Mesodermal cell (in vitro differentiated cells): ENCODE data around the gene NXPH4.

Source experiments
- H3K27ac ChIP-seq: 2 replicates; pipeline ENCODE4 v1.7.0; 2013; ENCODE audit warnings: mild to moderate bottlenecking, low read depth, low read length, moderate library complexity; ENCODE audit not compliant: severe bottlenecking
- H3K36me3 ChIP-seq: 2 replicates; pipeline ENCODE4 v1.7.1; 2013; ENCODE audit warnings: mild to moderate bottlenecking, low read length, moderate library complexity; ENCODE audit not compliant: control insufficient read depth, insufficient read depth
- H3K4me1 ChIP-seq: one replicate; pipeline ENCODE4 v1.7.1; 2013; ENCODE audit warnings: mild to moderate bottlenecking, low read length; ENCODE audit not compliant: insufficient read depth, control insufficient read depth, poor library complexity, severe bottlenecking
- H3K4me3 ChIP-seq: 2 replicates; pipeline ENCODE4 v1.7.0; 2013; ENCODE audit warnings: low read length, control low read depth, mild to moderate bottlenecking; ENCODE audit not compliant: insufficient read depth, poor library complexity, severe bottlenecking; ENCODE audit errors: extremely low read depth
- H3K9me3 ChIP-seq: 2 replicates; pipeline ENCODE4 v1.7.1; 2013; ENCODE audit warnings: mild to moderate bottlenecking, low read length, moderate library complexity; ENCODE audit not compliant: control insufficient read depth
- WGBS, 2 experiments: methylation state at CpG; one replicate each; pipeline ENCODE4 v1.1.5; 2013; ENCODE audit warnings: missing lambda C conversion rate in 2 of 2; ENCODE audit not compliant: insufficient coverage in 2 of 2; 5-methylcytosine and 5-hydroxymethylcytosine counted together

NXPH4 gene

GRCh38 chr12:57175428-57176138 lies 41.0 kb upstream of the NXPH4 start:
- Histone ChIP-seq H3K9me3 (no peaks in the 10 kb centered on the region), H3K4me3 (no peak overlapping the region), H3K4me1 (no peaks in the 10 kb centered on the region), H3K27ac (no peak overlapping the region), H3K36me3 (peaks cover 90% of the 10 kb centered on the region)
- WGBS, 2 experiments: 77 to 80% methylated on average over 24 to 27 of the region's 29 CpGs

DNA sequence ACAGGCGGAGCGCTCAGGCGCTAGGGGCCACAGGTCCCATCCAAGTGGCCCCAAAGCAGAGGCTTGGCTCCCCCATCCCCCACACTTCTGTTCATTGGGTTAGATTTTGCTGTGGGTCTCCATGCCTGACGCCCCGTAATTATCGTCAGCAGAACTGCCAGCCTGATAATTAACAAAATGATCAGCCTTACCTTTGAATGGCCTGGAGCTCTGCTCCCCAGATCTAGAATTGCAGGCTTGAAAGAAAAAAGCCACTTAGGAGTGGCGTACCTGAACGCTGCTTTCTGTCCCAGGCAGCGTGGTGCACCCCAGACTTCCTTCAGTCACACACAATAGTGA lies 40.5 kb upstream of the NXPH4 start:
- 92 to 96% methylated on average over 9 of the region's 9 CpGs for WGBS, 2 experiments
- Histone ChIP-seq H3K4me3 (no peak overlapping the region), H3K36me3 (peaks cover 90% of the 10 kb centered on the region), H3K4me1 (no peaks in the 10 kb centered on the region), H3K27ac (no peak overlapping the region), H3K9me3 (no peaks in the 10 kb centered on the region)

DNA sequence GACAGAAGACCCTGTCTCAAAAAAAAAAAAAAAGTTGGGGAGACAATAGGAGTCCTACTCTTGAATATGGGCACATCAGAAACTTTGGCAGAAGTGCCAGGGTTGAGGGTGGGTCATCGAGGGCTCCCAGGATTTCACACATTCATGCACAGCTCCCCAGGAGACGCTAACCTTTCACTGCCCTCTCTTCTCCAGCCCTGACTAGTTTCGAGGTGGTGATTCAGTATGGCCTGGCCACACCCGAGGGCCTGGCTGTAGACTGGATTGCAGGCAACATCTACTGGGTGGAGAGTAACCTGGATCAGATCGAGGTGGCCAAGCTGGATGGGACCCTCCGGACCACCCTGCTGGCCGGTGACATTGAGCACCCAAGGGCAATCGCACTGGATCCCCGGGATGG lies 39.7 kb upstream of the NXPH4 start:
- no peaks in the 10 kb centered on the region for H3K4me1 ChIP-seq
- H3K36me3 ChIP-seq: peaks cover 92% of the 10 kb centered on the region
- no peak overlapping the region for H3K27ac ChIP-seq
- 95% methylated on average over 8 to 9 of the region's 9 CpGs for WGBS, 2 experiments
- no peak overlapping the region for H3K4me3 ChIP-seq
- no peaks in the 10 kb centered on the region for H3K9me3 ChIP-seq

DNA sequence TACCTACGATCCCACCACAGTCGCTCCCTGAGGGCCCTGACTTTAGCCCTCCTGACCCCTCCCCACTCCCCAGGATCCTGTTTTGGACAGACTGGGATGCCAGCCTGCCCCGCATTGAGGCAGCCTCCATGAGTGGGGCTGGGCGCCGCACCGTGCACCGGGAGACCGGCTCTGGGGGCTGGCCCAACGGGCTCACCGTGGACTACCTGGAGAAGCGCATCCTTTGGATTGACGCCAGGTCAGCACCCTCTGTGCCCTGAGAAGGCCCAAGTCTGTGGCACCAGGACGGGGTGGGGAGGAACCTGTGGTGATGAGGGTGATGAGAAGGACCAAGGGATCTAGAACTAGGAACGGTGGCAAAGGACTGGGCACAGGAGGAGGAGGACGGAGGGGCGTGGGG lies 39.2 kb upstream of the NXPH4 start:
- H3K4me3 ChIP-seq: no peak overlapping the region
- no peak overlapping the region for H3K27ac ChIP-seq
- H3K9me3 ChIP-seq: no peaks in the 10 kb centered on the region
- peaks cover 96% of the 10 kb centered on the region for H3K36me3 ChIP-seq
- WGBS, 2 experiments: 95% methylated on average over 12 to 15 of the region's 16 CpGs
- H3K4me1 ChIP-seq: no peaks in the 10 kb centered on the region

DNA sequence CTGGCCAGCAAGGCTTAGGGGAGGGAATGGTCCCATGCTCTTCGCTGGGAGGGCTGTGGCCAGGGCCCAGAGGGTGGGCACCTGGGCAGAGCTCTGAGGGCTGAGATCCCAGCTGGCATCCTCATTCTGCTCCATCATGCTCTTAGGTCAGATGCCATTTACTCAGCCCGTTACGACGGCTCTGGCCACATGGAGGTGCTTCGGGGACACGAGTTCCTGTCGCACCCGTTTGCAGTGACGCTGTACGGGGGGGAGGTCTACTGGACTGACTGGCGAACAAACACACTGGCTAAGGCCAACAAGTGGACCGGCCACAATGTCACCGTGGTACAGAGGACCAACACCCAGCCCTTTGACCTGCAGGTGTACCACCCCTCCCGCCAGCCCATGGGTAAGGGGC lies 38.4 kb upstream of the NXPH4 start:
- 97 to 98% methylated on average over 12 to 14 of the region's 14 CpGs for WGBS, 2 experiments
- Histone ChIP-seq H3K4me3 (no peak overlapping the region), H3K36me3 (peaks cover 91% of the 10 kb centered on the region), H3K27ac (no peak overlapping the region), H3K9me3 (no peaks in the 10 kb centered on the region), H3K4me1 (no peaks in the 10 kb centered on the region)

GRCh38 chr12:57179331-57180086 lies 37.1 kb upstream of the NXPH4 start:
- Histone ChIP-seq H3K4me3 (no peak overlapping the region), H3K36me3 (peaks cover 91% of the 10 kb centered on the region), H3K27ac (no peak overlapping the region), H3K9me3 (no peaks in the 10 kb centered on the region), H3K4me1 (no peaks in the 10 kb centered on the region)
- 95 to 96% methylated on average over 21 to 27 of the region's 27 CpGs for WGBS, 2 experiments

- Histone ChIP-seq H3K9me3 (no peaks in the 10 kb centered on the region), H3K4me3 (no peak overlapping the region), H3K36me3 (peaks cover 93% of the 10 kb centered on the region), H3K27ac (no peak overlapping the region), H3K4me1 (no peaks in the 10 kb centered on the region)
- WGBS, 2 experiments: 95 to 97% methylated on average over 15 to 20 of the region's 20 CpGs
Measured at GRCh38 chr12:57180321-57180989, 36.1 kb upstream of the NXPH4 start.

DNA sequence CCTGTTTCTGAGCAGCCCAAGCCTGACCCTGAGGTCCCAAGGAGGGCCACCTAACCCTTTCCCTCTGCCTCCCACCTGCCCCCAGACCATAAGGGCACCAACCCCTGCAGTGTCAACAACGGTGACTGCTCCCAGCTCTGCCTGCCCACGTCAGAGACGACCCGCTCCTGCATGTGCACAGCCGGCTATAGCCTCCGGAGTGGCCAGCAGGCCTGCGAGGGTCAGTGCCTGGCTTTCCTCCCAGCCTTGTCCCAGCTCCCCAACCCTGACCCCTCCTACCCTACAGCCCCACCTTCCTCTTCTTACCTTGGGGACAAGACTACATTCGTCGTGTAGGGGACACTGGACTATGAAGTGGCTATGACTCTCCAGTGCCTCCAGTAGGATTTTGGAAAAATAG lies 35.5 kb upstream of the NXPH4 start:
- Histone ChIP-seq H3K27ac (no peak overlapping the region), H3K4me1 (no peaks in the 10 kb centered on the region), H3K4me3 (no peak overlapping the region), H3K9me3 (no peaks in the 10 kb centered on the region), H3K36me3 (peaks cover 93% of the 10 kb centered on the region)
- 94 to 100% methylated on average over 7 to 8 of the region's 9 CpGs for WGBS, 2 experiments

DNA sequence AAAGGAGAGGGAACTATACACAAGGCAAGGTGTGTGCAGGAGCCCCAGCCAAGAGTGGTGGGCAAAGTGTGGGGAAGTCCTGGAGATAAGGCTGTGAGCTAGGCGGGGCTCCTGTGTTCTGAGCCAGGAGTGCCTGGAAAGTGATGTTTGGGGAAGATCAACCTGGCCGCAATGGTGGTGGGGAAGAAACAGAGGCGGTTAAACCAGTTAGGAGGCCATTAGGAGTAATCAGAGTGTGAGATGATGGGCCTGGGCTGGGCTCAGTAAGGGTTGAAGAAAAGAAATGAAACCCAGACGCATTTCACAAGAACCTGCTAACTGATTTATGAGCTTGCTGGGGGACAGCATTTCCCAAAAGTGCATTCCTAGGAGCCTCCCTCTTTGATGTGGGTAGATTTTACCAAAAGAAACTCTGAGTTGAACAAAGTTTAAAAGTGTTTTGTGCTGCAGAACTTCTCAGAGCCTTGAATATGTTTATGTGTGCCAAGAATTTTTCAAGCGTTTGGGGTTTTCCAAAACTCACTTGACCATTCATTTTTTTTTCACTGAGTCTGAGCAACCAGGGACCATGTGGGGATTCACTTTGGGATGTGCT lies 34.9 kb upstream of the NXPH4 start:
- Histone ChIP-seq H3K36me3 (peaks cover 93% of the 10 kb centered on the region), H3K27ac (no peak overlapping the region), H3K4me1 (no peaks in the 10 kb centered on the region), H3K4me3 (no peak overlapping the region), H3K9me3 (no peaks in the 10 kb centered on the region)
- WGBS, 2 experiments: 92 to 97% methylated on average over 3 to 4 of the region's 5 CpGs

DNA sequence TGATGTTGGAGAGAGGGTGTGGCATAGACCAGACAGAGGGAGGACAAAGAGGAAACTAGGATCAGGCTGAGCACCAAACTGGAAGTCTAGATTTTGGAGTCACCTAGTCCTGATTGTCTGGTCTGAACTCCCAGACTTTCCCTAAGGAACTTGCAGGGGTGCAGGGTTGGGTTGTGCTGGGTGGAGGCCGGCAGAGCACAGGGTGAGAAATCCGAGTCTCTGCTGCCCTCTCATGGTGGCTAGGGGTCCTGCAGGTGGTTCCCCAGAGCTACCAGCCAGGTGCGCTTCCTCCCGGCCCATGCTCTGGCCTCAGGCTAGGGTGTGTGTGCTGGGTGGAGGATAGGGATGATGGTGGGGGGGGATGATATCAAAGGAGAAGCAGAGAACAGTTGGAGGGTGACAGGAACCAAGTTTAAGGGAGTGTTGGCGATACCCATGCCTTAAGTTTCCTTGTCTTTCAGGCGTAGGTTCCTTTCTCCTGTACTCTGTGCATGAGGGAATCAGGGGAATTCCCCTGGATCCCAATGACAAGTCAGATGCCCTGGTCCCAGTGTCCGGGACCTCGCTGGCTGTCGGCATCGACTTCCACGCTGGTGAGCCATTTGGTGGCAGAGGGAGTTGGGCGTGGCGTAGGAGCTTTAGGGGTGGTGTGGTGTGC lies 33.5 kb upstream of the NXPH4 start:
- 71 to 92% methylated on average over 8 to 9 of the region's 13 CpGs for WGBS, 2 experiments
- Histone ChIP-seq H3K27ac (no peak overlapping the region), H3K36me3 (peaks cover 93% of the 10 kb centered on the region)

More for the DNA sequence above, 33.5 kb upstream of the NXPH4 start:
- H3K4me3 ChIP-seq: no peak overlapping the region
- no peaks in the 10 kb centered on the region for H3K9me3 ChIP-seq
- H3K4me1 ChIP-seq: no peaks in the 10 kb centered on the region
